ENCODE results near the gene MUC13. TPM values are rescaled to one million over a fixed set of nuclear protein-coding genes. Genes with fewer than 3 reads are reported as not detected.

Gene MUC13
- total RNA-seq, 3 donors from 2014 or later = 3.9 TPM; not detected in 2

DNA sequence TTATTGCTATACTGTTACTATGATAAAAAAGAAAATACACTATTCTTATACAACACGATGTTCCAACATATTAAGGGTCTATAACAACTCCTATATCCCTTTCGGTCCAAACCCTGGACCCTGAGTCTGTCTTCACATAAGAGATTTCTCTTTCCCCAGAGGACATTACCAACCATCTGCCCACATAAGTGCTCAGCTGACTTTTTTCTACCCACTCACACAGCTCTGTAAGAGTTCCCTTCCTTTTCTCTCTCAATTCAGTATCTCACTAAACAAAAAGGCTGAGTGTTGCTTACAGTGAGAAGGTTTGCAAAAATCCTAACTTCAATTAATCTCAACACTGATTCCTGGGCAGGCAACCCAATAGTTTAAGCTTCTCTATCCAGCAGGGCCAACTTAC is 77.9 kb downstream of the MUC13 start:
- H3K4me3 ChIP-seq = no peak overlapping the region
- intact Hi-C loops (cut with DNase I; ENCODE audit: low total_unique reads) = no loop called here
- no peaks in the 10 kb centered on the region for H3K9me3 ChIP-seq
- peaks cover 2 to 5% of the 10 kb centered on the region in 2 donors for H3K4me1 ChIP-seq
- no peak overlapping the region for H3K27ac ChIP-seq
- no peaks in the 10 kb centered on the region for H3K36me3 ChIP-seq
- TF ChIP-seq POLR2A (IDR thresholded peaks at IDR 0.05) (no peak), POLR2AphosphoS5 (IDR thresholded peaks at IDR 0.05) (no peak)
- TF ChIP-seq, protein P1, sequence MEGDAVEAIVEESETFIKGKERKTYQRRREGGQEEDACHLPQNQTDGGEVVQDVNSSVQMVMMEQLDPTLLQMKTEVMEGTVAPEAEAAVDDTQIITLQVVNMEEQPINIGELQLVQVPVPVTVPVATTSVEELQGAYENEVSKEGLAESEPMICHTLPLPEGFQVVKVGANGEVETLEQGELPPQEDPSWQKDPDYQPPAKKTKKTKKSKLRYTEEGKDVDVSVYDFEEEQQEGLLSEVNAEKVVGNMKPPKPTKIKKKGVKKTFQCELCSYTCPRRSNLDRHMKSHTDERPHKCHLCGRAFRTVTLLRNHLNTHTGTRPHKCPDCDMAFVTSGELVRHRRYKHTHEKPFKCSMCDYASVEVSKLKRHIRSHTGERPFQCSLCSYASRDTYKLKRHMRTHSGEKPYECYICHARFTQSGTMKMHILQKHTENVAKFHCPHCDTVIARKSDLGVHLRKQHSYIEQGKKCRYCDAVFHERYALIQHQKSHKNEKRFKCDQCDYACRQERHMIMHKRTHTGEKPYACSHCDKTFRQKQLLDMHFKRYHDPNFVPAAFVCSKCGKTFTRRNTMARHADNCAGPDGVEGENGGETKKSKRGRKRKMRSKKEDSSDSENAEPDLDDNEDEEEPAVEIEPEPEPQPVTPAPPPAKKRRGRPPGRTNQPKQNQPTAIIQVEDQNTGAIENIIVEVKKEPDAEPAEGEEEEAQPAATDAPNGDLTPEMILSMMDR (IDR thresholded peaks at IDR 0.05) = no peak
- no peaks in the 10 kb centered on the region for H3K27me3 ChIP-seq
- DNase-seq (ENCODE audit: low spot score in 2 of 2) = no peak

Other genes starting within 250 kb of the MUC13 start
- gene UMPS, start 204.3 kb downstream of the MUC13 start, total RNA-seq = 10 to 100 TPM; 18.4 to 34.1 (median 28.0) TPM
- gene ITGB5, start 47.4 kb downstream of the MUC13 start, total RNA-seq = 100 to 1,000 TPM in 2 of 3 donors, 10 to 100 TPM in 1; 80.1 to 286 (median 181) TPM
- gene HEG1, start 121.2 kb upstream of the MUC13 start, total RNA-seq = 10 to 100 TPM; 36.0 to 45.9 (median 45.1) TPM

Data from breast epithelium (tissue), 4 donors.